ENCODE measurements around the gene PPP2R2B.

PPP2R2B gene

GRCh38 chr5:146872188-146872587 is 6.4 kb downstream of the PPP2R2B start:
- Histone ChIP-seq H2AK5ac (ENCODE audit: low read length) (no peak overlapping the region), H3K4me3 (ENCODE audit: low read length) (no peak overlapping the region), H3K4me2 (ENCODE audit: low read length) (no peak overlapping the region), H3K9ac (ENCODE audit: low read length) (no peak overlapping the region), H4K8ac (ENCODE audit: low read depth, low read length) (no peak overlapping the region), H3K27me3 (ENCODE audit: insufficient read depth, low read length, poor library complexity) (no peaks in the 10 kb centered on the region), H3K79me2 (ENCODE audit: control insufficient read depth, insufficient read depth, low read length) (no peaks in the 10 kb centered on the region), H4K5ac (ENCODE audit: low read length) (no peak overlapping the region), H3K36me3 (ENCODE audit: control insufficient read depth, insufficient read depth, low read length) (no peaks in the 10 kb centered on the region), H2BK120ac (ENCODE audit: low read depth, low read length) (no peak overlapping the region), H2BK5ac (ENCODE audit: low read length) (no peak overlapping the region), H3K4ac (ENCODE audit: low read depth, low read length) (no peak overlapping the region), H3K23ac (ENCODE audit: low read length) (no peak overlapping the region), H3K18ac (ENCODE audit: low read length) (no peak overlapping the region), H2BK15ac (replicated peaks; ENCODE audit: low read depth) (no peak overlapping the region), H3K79me1 (ENCODE audit: low read length) (no peaks in the 10 kb centered on the region), H3K27ac (ENCODE audit: low read depth, low read length) (no peak overlapping the region), H3K4me1 (ENCODE audit: control insufficient read depth, low read depth, low read length) (peaks cover 4% of the 10 kb centered on the region), H3K56ac (ENCODE audit: low read length) (no peak overlapping the region)
- no CpG with 5 or more reads among the region's 1 CpG for WGBS (ENCODE audit: extremely low coverage, insufficient coverage, low lambda C conversion rate)
- peak; percentile 50 for DNase-seq

GRCh38 chr5:146867996-146868708 is 10.4 kb downstream of the PPP2R2B start:
- Histone ChIP-seq H2BK5ac (ENCODE audit: low read length) (no peak overlapping the region), H3K23ac (ENCODE audit: low read length) (no peak overlapping the region)
- WGBS (ENCODE audit: extremely low coverage, insufficient coverage, low lambda C conversion rate), result no CpG with 5 or more reads among the region's 1 CpG

GRCh38 chr5:146866263-146866662 is 12.3 kb downstream of the PPP2R2B start:
- H3K23ac ChIP-seq (ENCODE audit: low read length), result no peak overlapping the region
- no peaks in the 10 kb centered on the region for H3K36me3 ChIP-seq (ENCODE audit: control insufficient read depth, insufficient read depth, low read length)
- H2BK120ac ChIP-seq (ENCODE audit: low read depth, low read length), result no peak overlapping the region
- H4K8ac ChIP-seq (ENCODE audit: low read depth, low read length), result no peak overlapping the region
- no peaks in the 10 kb centered on the region for H3K79me1 ChIP-seq (ENCODE audit: low read length)
- WGBS (ENCODE audit: extremely low coverage, insufficient coverage, low lambda C conversion rate), result no CpG with 5 or more reads among the region's 2 CpGs
- H3K4ac ChIP-seq (ENCODE audit: low read depth, low read length), result no peak overlapping the region
- H3K4me3 ChIP-seq (ENCODE audit: low read length), result no peak overlapping the region
- H3K27me3 ChIP-seq (ENCODE audit: insufficient read depth, low read length, poor library complexity), result no peaks in the 10 kb centered on the region
- no peaks in the 10 kb centered on the region for H3K79me2 ChIP-seq (ENCODE audit: control insufficient read depth, insufficient read depth, low read length)
- no peak overlapping the region for H4K5ac ChIP-seq (ENCODE audit: low read length)
- no peak overlapping the region for H3K27ac ChIP-seq (ENCODE audit: low read depth, low read length)
- H2BK5ac ChIP-seq (ENCODE audit: low read length), result no peak overlapping the region
- H2AK5ac ChIP-seq (ENCODE audit: low read length), result no peak overlapping the region
- DNase-seq, result no peak
- H3K9ac ChIP-seq (ENCODE audit: low read length), result no peak overlapping the region
- no peak overlapping the region for H3K4me2 ChIP-seq (ENCODE audit: low read length)
- no peaks in the 10 kb centered on the region for H3K4me1 ChIP-seq (ENCODE audit: control insufficient read depth, low read depth, low read length)
- no peak overlapping the region for H2BK15ac ChIP-seq (replicated peaks; ENCODE audit: low read depth)
- no peak overlapping the region for H3K18ac ChIP-seq (ENCODE audit: low read length)
- no peak overlapping the region for H3K56ac ChIP-seq (ENCODE audit: low read length)

More at GRCh38 chr5:146867996-146868708, 10.4 kb downstream of the PPP2R2B start:
- Histone ChIP-seq H3K27me3 (ENCODE audit: insufficient read depth, low read length, poor library complexity) (no peaks in the 10 kb centered on the region), H3K79me2 (ENCODE audit: control insufficient read depth, insufficient read depth, low read length) (no peaks in the 10 kb centered on the region), H3K4ac (ENCODE audit: low read depth, low read length) (no peak overlapping the region), H3K4me2 (ENCODE audit: low read length) (no peak overlapping the region), H3K27ac (ENCODE audit: low read depth, low read length) (no peak overlapping the region), H2BK120ac (ENCODE audit: low read depth, low read length) (no peak overlapping the region), H3K4me1 (ENCODE audit: control insufficient read depth, low read depth, low read length) (peaks cover 4% of the 10 kb centered on the region), H2AK5ac (ENCODE audit: low read length) (no peak overlapping the region), H3K36me3 (ENCODE audit: control insufficient read depth, insufficient read depth, low read length) (no peaks in the 10 kb centered on the region), H4K5ac (ENCODE audit: low read length) (no peak overlapping the region), H3K18ac (ENCODE audit: low read length) (no peak overlapping the region), H3K4me3 (ENCODE audit: low read length) (no peak overlapping the region), H3K9ac (ENCODE audit: low read length) (no peak overlapping the region), H2BK15ac (replicated peaks; ENCODE audit: low read depth) (no peak overlapping the region), H4K8ac (ENCODE audit: low read depth, low read length) (no peak overlapping the region), H3K79me1 (ENCODE audit: low read length) (no peaks in the 10 kb centered on the region), H3K56ac (ENCODE audit: low read length) (no peak overlapping the region)
- no peak for DNase-seq

GRCh38 chr5:146862641-146863040 is 15.9 kb downstream of the PPP2R2B start:
- no peak overlapping the region for H3K9ac ChIP-seq (ENCODE audit: low read length)
- H3K79me2 ChIP-seq (ENCODE audit: control insufficient read depth, insufficient read depth, low read length), result no peaks in the 10 kb centered on the region
- WGBS (ENCODE audit: extremely low coverage, insufficient coverage, low lambda C conversion rate), result no CpG with 5 or more reads among the region's 1 CpG
- H3K56ac ChIP-seq (ENCODE audit: low read length), result no peak overlapping the region
- no peak overlapping the region for H3K4me3 ChIP-seq (ENCODE audit: low read length)
- H4K5ac ChIP-seq (ENCODE audit: low read length), result no peak overlapping the region
- H3K27me3 ChIP-seq (ENCODE audit: insufficient read depth, low read length, poor library complexity), result no peaks in the 10 kb centered on the region
- no peak overlapping the region for H4K8ac ChIP-seq (ENCODE audit: low read depth, low read length)
- no peak overlapping the region for H3K4ac ChIP-seq (ENCODE audit: low read depth, low read length)
- H3K4me1 ChIP-seq (ENCODE audit: control insufficient read depth, low read depth, low read length), result no peaks in the 10 kb centered on the region
- no peak overlapping the region for H2AK5ac ChIP-seq (ENCODE audit: low read length)
- no peak overlapping the region for H2BK120ac ChIP-seq (ENCODE audit: low read depth, low read length)
- H3K27ac ChIP-seq (ENCODE audit: low read depth, low read length), result no peak overlapping the region
- H3K4me2 ChIP-seq (ENCODE audit: low read length), result no peak overlapping the region
- no peak overlapping the region for H3K18ac ChIP-seq (ENCODE audit: low read length)
- DNase-seq, result no peak
- H3K23ac ChIP-seq (ENCODE audit: low read length), result no peak overlapping the region
- H3K79me1 ChIP-seq (ENCODE audit: low read length), result no peaks in the 10 kb centered on the region
- no peak overlapping the region for H2BK15ac ChIP-seq (replicated peaks; ENCODE audit: low read depth)
- no peak overlapping the region for H2BK5ac ChIP-seq (ENCODE audit: low read length)
- no peaks in the 10 kb centered on the region for H3K36me3 ChIP-seq (ENCODE audit: control insufficient read depth, insufficient read depth, low read length)

GRCh38 chr5:146860213-146860893 is 18.2 kb downstream of the PPP2R2B start:
- H3K4me1 ChIP-seq (ENCODE audit: control insufficient read depth, low read depth, low read length), result no peaks in the 10 kb centered on the region
- H3K27me3 ChIP-seq (ENCODE audit: insufficient read depth, low read length, poor library complexity), result no peaks in the 10 kb centered on the region
- H2BK5ac ChIP-seq (ENCODE audit: low read length), result no peak overlapping the region
- H2BK120ac ChIP-seq (ENCODE audit: low read depth, low read length), result no peak overlapping the region
- no peak overlapping the region for H3K9ac ChIP-seq (ENCODE audit: low read length)
- no peak overlapping the region for H3K27ac ChIP-seq (ENCODE audit: low read depth, low read length)
- WGBS (ENCODE audit: extremely low coverage, insufficient coverage, low lambda C conversion rate), result no CpG with 5 or more reads among the region's 3 CpGs
- no peak overlapping the region for H3K4ac ChIP-seq (ENCODE audit: low read depth, low read length)
- no peaks in the 10 kb centered on the region for H3K36me3 ChIP-seq (ENCODE audit: control insufficient read depth, insufficient read depth, low read length)
- no peaks in the 10 kb centered on the region for H3K79me1 ChIP-seq (ENCODE audit: low read length)
- no peak overlapping the region for H4K8ac ChIP-seq (ENCODE audit: low read depth, low read length)
- H3K4me3 ChIP-seq (ENCODE audit: low read length), result no peak overlapping the region
- no peaks in the 10 kb centered on the region for H3K79me2 ChIP-seq (ENCODE audit: control insufficient read depth, insufficient read depth, low read length)
- no peak overlapping the region for H2AK5ac ChIP-seq (ENCODE audit: low read length)
- H3K56ac ChIP-seq (ENCODE audit: low read length), result no peak overlapping the region
- H3K18ac ChIP-seq (ENCODE audit: low read length), result no peak overlapping the region
- no peak overlapping the region for H4K5ac ChIP-seq (ENCODE audit: low read length)
- H3K23ac ChIP-seq (ENCODE audit: low read length), result no peak overlapping the region
- no peak for DNase-seq
- H2BK15ac ChIP-seq (replicated peaks; ENCODE audit: low read depth), result no peak overlapping the region
- H3K4me2 ChIP-seq (ENCODE audit: low read length), result no peak overlapping the region

Data from mesendoderm (in vitro differentiated cells).